RPMI8226 (cell line): ENCODE data around the gene ODAPH.
A peak's percentile ranks its signal among the peaks of the same experiment; 100 is the strongest.
"Not testable (repeated sequence)": the region's sequence is repeated elsewhere in the genome, so short reads cannot be mapped to it uniquely, and the experiment has no call there.

Experiments
- DNase-seq: peaks from one replicate; pipeline ENCODE4 v3.0.0-alpha.2; 2015

Gene ODAPH, protein sequence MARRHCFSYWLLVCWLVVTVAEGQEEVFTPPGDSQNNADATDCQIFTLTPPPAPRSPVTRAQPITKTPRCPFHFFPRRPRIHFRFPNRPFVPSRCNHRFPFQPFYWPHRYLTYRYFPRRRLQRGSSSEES

DNA sequence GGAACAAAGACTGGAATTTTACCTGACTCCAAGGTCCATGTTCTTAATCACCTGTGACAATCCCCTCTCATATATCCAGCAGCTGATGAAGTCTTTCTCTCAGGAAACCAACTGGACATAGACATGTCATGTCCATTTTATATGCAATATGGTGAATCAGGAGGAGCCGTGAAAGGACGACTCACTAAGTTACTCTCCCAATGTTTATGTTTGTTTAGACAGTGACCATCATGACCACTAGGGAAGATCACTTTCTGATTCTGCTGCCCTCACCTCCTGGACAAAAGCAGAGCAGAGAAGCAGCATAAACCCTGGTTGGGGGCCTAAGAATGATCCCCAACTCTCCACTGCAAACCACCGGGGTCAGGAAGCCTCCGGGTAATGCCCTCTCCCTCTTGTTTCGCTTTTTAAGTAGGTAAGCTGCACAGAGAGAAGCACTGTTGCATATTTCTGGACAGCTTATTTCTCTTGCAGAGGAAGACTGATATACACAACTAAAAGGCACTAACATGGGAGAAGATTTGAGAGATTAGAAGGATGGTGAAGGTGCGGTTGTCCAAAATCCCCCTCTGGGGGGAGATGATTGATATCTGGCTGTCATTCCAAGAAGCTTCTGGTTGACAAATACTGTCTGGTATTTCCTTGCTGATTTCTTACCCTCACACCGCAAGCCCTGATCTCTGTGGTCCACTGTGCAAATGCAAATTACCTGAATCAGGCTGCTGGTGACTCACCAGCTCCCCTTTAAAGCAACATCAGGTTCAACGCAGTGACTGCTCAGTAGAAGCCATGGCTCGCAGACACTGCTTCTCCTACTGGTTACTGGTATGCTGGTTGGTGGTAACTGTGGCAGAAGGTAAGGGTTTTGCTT is at the start of gene ODAPH:
Gene ODAPH (plus strand): TSS at position 773 of the 871 bp plus-strand sequence. CDS start 17 bp downstream, at position 790.
- peak; percentile 30 for DNase-seq

DNA sequence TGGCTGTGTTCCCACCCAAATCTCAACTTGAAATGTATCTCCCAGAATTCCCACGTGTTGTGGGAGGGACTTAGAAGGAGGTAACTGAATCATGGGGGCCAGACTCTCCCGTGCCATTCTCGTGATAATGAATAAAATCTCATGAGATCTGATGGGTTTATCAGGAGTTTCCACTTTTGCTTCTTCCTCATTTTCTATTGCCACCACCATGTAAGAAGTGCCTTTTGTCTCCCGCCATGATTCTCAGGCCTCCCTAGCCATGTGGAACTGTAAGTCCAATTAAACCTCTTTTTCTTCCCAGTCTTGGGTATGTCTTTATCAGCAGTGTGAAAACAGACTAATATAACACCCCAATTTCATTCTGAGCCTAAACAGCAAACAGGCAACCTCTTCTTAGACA is 46.3 kb upstream of the ODAPH start:
- DNase-seq: not testable (repeated sequence)

DNA sequence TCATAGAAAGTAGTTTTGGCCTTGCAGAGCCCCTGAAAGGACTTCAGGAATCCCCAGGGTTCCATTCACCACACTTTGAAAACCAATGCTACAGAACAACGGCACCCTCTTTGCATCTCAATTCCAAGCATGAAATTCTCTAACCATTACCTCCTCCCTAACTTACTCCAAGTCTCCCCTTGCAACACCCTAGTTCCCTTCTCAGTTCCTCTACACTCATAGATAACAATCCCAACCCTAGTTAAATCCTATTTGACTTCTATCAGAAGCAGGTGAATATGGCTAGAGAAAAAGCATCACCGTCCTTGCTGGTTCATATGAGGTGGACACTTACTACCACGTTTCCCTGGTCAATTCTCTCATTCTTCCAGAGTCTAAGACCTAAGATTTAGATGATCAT is 44.0 kb upstream of the ODAPH start:
- DNase-seq: no peak

DNA sequence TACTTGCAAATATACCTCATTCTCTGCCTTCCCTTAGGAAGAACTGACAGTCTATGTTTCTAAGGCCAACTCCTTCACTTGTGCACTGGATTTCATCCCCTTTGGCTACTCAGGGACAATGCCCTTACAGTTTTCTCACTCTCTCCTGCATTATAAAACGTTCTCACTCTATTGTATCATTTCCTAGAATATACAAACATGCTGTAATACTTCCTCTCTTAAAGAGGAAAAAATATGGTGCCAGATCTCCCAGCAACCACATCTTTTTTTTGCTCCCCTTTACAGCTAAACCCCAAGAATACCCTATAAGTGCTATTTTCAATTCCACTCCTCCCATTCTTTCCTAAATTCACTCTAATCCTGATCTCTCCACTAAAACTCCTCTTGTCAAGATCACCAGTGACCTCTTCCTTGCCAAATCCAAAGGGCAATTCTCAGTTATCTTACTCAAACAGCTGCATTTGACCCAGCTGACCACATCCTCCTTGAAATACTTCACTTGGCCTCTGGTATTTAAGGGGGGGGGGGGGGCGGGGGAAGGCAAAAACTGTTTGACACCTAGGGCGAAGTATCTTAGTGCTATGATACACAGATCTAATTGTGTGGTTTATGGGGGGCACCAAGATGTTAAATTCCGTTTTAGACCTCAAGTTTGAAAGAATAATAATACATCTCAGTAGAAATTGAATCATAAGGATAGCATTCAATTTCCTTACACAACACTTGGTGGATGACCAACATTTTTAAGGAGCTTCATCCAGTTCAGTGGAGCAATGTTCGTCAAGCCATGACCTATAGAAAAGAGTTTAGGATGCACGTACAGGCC is 43.3 kb upstream of the ODAPH start:
- peak; percentile 10 for DNase-seq

DNA sequence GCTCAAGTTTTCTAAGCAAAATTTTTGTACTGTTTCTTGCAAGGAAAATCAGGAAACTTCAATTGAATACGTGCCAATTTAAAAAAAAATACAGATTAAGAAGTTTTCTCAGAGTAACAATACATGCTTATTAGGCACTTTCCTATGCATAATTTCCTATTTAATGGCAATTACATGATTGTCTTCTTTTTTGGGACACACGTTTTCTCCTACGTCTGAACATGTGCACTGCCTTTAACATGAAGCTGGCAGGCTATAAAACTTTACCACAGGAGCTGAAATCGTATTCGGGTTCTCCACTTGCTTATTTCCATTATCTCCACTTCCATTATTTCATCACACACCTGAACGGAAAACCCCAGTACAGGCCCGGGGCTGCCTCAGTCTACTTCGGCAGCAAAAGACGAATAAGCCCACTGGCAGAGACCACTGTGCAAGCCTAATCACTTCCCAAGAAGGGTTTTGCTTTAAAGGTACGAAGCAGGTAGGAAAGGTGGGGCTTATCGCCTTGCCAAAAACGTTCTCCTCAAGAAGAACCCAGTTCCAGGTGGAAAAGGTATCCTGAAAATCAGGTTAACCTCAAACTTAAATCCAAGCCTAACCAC is 42.2 kb upstream of the ODAPH start:
- DNase-seq: no peak

DNA sequence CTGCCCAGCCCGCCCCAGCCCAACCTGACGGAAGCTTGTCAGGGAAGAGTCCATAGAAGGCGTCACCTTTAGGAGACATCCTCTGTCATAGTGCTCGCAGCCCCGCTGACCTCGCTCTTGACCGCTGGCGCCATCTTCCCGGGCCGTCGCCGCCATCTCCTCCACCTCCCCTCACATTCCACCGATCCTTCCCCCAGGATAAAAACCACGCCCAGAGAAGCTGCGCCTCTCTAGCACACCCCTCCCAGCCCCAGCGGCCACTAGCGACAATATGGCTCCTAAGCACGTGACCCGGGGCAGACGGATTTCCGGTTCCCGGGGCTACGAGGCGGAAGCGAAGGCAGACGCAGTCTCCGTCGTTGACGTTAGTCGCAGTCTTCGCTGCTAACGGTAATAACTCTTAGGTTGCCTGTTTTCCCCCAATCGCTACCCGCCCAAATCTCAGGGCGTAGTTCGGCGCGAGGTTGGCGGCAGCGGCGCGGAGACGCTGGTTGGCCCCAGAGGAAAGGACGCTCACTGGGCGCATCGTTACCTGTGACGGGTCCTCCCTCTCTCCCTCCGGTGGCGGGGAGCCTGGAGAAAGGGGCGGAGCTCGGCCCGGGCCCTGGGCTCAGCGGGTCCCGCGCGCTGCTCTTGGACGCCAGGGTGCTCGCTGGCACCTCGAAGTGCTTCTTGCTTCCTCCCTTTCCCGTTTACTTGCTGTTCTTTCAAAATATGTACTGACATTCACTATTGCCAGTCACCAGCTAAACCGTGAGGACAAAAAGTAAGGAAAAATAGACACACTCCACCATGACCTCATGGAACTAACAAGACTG is 41.5 kb upstream of the ODAPH start, which contains the start of the genes RCHY1 and THAP6:
Gene RCHY1 (minus strand): TSS at position 273 of the 818 bp plus-strand sequence. CDS start 117 bp downstream, at position 156.
Gene THAP6 (plus strand): TSS at position 343 of the 818 bp plus-strand sequence. CDS start 980 bp downstream, outside the sequence.
- DNase-seq: peak; percentile 92

DNA sequence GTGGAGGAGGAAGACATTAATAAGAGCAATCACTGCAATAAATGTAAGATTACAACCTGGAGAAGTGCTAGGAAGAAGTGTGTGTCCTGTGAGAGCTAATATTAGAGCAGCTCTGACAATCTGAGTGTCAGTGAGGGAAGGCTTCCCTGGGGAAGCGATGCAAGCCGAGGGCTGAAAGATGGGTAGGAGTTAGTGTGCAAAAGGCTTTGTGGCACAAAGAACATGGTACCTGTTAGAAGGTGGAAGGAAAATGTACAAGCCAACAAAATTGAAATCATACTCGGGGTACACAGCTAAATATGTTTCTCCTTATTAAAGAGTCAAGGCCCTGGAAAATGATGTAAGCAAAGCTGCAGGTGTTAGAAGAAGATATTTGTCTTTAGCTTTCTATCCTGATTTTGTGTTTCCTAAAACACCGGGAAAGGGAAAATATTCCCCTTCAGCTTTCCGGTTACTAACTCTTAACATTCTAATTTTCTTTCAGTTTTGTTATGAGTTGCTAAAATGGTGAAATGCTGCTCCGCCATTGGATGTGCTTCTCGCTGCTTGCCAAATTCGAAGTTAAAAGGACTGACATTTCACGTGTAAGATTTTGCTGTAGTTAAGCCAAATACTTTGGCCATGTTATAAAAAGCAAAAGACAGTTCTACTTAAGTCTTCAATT is 40.8 kb upstream of the ODAPH start:
- peak; percentile 12 for DNase-seq

DNA sequence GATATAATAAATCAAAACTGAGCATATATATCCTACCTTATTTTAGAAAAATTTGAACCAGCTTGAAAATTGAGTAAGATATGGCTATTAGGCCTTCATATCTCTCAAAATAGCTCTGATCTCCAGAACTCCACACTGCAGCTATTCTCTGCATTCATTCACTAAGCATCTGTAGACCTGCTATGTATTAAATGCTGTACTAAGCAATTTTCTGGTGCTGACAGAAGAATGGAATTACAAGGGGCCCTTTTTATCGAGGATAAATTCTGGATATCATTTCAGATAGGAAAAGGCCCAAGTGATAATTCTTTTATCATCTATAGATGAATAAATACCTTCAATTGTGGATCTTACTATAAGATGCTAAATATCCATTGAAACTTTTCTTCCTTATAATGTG is 39.7 kb upstream of the ODAPH start:
- no peak for DNase-seq

DNA sequence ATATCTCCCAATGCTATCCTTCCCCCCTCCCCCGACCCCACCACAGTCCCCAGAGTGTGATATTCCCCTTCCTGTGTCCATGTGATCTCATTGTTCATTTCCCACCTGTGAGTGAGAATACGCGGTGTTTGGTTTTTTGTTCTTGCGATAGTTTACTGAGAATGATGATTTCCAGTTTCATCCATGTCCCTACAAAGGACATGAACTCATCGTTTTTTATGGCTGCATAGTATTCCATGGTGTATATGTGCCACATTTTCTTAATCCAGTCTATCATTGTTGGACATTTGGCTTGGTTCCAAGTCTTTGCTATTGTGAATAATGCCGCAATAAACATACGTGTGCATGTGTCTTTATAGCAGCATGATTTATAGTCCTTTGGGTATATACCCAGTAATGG is 36.4 kb upstream of the ODAPH start:
- not testable (repeated sequence) for DNase-seq

DNA sequence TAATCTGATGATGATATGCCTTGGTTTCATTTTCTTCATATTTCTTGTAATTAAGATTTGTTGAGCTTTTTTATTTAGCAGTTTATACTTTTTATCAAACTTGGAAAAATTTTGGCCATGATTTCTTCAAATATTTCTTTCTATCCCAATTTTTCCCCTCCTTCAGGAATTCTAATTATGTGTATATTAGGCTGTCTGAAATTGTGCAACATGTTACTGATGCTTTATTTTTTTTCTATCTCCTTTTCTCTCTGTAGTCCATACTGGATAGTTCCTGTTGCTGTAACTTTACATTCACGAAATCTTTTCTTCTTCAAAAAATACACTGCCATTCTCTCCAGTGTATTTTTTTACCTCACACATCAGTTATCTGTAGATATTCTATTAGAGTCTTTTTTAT is 30.8 kb upstream of the ODAPH start:
- no peak for DNase-seq

DNA sequence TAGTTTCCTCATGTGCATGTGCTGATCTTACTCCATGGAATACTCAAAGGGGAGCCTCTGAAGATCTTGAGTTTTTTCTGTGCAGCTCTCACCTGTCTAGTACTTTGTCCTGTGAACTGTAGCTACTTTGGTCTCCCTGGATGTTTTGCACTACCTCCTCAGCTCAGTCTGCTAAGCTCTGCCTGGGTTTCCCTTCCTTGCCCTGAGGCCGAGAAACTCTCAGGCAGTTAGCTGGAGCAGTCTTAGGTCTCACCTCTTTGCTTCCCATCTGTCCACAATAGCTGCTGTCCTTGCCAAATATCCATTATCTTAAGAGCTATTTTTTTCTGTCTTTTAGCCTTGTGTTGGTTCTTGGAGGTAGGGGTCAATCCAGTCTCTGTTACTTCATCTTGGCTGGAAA is 30.0 kb upstream of the ODAPH start:
- no peak for DNase-seq

DNA sequence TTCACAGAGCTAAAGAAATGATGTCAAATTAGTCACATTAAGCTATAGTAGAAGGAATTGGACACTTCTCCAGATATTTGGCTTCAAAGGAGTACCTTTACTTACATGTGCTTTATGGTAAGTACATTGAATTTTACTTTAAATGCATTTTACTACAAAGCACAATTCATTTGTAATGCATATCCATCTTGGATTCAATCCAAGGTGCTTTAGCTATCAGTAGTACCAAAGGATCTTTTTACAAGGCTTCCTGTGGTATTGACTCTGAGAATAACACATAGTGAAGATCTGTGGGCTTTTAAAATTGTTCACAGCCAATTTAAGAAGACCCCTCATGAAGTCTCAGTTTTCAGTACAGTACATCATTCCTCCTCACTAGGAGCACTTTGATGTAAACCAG is 28.4 kb upstream of the ODAPH start:
- DNase-seq: no peak

DNA sequence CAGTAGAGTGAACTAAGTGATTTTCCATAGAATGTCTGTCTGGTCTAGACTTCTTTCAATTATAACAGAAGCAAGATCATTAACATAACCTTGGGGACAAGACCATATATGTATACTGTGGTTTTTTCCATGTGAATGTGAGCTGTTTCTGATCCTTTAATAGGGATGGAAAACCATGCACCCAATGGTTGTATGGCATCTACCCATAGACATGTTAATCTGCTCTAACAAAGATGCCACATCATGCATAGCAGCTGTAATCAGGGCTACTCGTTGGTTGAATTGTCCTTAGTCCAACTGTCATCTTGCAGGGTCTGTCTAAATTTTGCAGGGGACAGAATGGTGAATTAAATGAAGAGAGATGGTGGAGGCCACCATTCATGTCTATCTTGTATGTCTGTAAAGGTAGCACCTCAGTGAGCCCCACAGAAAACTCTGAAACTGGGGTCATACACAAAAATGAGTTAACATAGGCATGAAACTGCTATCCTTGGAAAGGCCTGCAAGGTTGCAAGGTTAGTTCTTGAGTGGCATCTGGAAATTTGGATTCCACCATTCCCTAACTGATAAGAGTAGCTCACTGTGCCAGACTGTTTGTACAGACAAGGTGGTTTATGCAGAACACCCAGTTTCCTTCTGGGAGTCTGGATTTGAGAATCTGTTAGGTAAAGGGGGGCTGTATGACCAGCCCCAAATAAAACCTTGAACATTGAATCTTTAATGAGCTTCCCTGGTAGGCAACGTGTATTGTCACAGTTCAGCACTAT is 25.1 kb upstream of the ODAPH start:
- no peak for DNase-seq

DNA sequence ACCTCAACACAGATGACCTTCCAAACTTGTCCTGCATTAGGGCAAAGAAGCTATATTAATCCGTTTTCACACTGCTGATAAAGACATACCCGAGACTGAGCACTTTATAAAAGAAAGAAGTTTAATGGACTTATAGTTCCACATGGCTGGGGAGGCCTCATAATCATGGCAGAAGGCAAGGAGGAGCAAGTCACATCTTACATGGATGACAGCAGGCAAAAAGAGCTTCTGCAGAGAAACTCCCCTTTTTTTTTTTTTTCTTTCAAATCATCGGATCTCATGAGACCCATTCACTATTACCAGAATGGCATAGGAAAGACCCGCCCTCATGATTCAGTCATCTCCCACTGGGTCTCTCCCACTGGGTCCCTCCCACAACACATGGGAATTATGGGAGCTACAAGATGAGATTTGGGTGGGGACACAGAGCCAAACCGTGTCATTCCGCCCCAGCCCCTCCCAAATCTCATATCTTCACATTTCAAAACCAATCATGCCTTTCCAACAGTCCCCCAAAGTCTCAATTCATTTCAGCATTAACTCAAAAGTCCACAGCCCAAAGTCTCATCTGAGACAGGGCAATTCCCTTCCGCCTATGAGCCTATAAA is 24.2 kb upstream of the ODAPH start:
- DNase-seq: not testable (repeated sequence)

DNA sequence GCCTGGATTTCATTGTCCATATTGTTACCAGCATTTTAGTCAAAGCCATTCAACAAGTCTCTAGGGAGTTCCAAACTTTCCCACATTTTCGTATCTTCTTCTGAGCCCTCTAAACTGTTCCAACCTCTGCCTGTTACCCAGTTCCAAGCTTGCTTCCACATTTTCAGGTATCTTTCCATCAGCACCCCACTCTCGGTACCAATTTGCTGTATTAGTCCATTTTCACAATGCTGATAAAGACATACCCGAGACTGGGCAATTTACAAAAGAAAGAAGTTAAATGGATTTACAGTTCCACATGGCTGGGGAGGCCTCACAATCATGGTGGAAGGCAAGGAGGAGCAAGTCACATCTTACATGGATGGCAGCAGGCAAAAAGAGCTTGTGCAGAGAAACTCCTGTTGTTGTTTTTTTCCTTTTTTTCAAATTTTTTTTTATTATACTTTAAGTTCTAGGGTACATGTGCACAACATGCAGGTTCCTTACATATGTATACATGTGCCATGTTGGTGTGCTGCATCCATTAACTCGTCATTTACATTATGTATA is 22.5 kb upstream of the ODAPH start:
- DNase-seq: not testable (repeated sequence)

DNA sequence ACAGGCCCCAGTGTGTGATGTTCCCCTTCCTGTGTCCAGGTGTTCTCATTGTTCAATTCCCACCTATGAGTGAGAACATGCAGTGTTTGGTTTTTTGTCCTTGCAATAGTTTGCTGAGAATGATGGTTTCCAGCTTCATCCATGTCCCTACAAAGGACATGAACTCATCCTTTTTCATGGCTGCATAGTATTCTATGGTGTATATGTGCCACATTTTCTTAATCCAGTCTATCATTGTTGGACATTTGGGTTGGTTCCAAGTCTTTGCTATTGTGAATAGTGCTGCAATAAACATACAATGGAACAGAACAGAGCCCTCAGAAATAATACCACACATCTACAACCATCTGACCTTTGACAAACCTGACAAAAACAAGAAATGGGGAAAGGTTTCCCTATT is 21.9 kb upstream of the ODAPH start:
- DNase-seq: not testable (repeated sequence)

DNA sequence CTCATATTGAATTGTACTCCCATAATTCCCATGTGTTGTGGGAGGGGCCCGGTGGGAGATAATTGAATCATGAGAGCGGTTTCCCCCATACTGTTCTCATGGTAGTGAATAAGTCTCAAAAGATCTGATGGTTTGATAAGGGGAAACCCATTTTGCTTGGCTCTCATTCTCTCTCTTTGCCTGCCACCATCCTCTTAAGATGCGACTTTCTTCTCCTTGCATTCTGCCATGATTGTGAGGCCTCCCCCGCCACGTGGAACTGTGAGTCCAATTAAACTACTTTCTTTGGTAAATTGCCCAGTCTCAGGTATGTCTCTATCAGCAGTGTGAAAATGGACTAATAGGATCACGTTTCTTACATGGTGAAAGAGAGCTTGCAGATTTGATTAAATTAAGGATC is 18.6 kb upstream of the ODAPH start:
- DNase-seq: not testable (repeated sequence)

DNA sequence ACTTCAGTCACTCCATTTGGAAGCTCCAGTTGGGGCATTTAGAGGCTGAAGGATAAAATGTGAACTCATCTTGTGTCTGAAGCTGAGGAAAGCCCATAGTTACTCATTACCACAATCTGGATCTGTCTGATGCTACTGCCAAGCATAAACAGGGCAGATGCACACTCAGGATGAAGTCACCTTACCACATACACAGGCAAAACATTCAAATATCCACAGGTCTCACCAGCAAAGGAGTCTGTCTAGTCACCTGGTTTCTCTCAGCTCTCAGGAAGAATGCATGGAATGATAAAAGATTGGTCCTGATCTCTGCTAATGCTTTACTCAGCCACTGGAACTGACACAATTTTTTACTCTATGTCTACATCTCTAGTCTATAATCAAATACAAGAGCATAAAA is 13.0 kb upstream of the ODAPH start:
- DNase-seq: no peak

DNA sequence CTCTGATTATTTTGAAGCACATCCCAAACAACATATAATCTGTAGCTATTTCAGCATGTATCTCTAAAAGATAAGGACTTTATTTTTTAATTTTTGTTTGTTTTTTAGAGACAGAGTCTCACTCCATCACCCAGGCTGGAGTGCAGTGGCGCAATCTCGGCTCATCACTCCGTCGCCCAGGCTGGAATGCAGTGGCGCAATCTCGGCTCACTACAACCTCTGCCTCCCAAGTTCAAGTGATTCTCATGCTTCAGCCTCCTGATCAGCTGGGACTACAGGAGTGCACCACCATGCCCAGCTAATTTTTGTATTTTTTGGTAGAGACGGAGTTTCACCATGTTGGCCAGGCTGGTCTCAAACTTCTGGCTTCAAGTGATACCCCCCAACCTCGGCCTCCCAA is 11.6 kb upstream of the ODAPH start:
- not testable (repeated sequence) for DNase-seq

DNA sequence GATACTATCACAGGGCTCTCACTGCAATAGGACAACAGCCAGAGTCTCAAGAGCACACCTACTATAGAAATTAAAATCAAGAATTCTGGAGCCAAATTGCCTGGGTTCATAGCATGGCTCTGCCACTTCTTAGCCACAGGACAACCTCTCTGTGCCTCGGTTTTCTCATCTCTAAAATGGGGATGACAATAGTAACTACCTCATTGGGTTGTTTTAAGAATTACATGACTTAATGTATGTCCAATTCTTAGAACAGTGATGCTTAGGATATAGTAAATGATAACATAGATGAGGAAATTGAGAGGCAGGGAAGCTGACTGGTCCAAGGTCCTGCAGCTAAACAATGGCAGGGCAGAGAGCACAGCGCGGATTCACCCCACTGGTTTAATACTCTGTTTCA is 11.0 kb upstream of the ODAPH start:
- no peak for DNase-seq
